ENCODE measurements around the gene NDUFS2. TPM values are rescaled to one million over a fixed set of nuclear protein-coding genes. Genes with fewer than 3 reads are reported as not detected.
"Not testable (repeated sequence)": the region's sequence is repeated elsewhere in the genome, so short reads cannot be mapped to it uniquely, and the experiment has no call there.

Gene NDUFS2
- total and polyA plus RNA-seq, 3 donors from 2014 or later: 82.9 to 129 (median 117) TPM

DNA sequence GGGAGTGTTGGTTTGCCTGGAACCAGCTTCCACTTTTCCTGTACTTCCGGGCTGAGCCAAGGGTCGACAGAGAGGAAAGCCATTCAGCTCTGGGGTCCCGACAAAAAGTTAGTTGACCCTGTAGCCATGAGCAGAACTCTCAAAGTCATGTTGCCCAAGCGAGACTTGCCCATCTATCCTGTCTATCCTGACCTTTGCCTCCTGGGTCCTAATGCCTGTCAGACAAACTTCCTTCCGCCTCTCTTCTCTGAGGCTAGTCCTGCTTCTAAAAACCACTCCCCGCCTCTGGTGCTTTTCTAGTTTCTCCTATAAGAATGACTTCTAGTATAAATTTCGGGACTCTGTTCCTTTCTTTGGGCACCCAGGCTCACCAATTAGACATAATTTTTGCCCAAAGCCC is 48.7 kb downstream of the NDUFS2 start:
- H3K9me3 ChIP-seq: no peaks in the 10 kb centered on the region
- H3K27me3 ChIP-seq: no peaks in the 10 kb centered on the region
- TF ChIP-seq, protein P1, sequence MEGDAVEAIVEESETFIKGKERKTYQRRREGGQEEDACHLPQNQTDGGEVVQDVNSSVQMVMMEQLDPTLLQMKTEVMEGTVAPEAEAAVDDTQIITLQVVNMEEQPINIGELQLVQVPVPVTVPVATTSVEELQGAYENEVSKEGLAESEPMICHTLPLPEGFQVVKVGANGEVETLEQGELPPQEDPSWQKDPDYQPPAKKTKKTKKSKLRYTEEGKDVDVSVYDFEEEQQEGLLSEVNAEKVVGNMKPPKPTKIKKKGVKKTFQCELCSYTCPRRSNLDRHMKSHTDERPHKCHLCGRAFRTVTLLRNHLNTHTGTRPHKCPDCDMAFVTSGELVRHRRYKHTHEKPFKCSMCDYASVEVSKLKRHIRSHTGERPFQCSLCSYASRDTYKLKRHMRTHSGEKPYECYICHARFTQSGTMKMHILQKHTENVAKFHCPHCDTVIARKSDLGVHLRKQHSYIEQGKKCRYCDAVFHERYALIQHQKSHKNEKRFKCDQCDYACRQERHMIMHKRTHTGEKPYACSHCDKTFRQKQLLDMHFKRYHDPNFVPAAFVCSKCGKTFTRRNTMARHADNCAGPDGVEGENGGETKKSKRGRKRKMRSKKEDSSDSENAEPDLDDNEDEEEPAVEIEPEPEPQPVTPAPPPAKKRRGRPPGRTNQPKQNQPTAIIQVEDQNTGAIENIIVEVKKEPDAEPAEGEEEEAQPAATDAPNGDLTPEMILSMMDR (IDR thresholded peaks at IDR 0.05): no peak
- no peak overlapping the region for H3K27ac ChIP-seq
- WGBS, 2 donors: 74 to 82% methylated on average over 6 to 7 of the region's 7 CpGs
- H3K4me3 ChIP-seq: no peak overlapping the region
- no peaks in the 10 kb centered on the region for H3K36me3 ChIP-seq (ENCODE audit: low read depth, missing control alignments)
- no peaks in the 10 kb centered on the region for H3K4me1 ChIP-seq
- no peak for DNase-seq
- intact Hi-C loops (cut with DNase I; ENCODE audit: low total_unique reads): no loop called here

DNA sequence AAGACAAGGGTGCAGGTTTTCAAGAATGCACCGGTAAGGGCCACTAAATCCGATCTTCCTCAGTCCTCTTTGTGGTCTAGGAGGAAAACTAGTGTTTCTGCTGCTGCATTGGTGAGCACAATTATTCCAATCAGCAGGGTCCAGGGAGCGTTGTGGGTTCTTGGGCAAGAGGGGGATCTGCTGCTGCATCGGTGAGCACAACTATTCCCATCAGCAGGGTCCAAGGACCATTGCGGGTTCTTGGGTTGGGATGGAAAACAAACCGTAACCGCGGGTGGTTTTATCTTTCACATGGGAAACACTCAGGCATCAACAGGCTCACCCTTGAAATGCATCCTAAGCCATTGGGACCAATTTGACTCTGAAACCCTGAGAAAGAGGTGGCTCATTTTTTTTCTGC is 49.4 kb downstream of the NDUFS2 start:
- H3K36me3 ChIP-seq (ENCODE audit: low read depth, missing control alignments): no peaks in the 10 kb centered on the region
- no peak for DNase-seq
- H3K4me3 ChIP-seq: no peak overlapping the region
- 95 to 97% methylated on average over 8 of the region's 8 CpGs for WGBS, 2 donors
- no peak for TF ChIP-seq POLR2A (IDR thresholded peaks at IDR 0.05)
- TF ChIP-seq, protein P1 (IDR thresholded peaks at IDR 0.05): no peak
- no peaks in the 10 kb centered on the region for H3K9me3 ChIP-seq
- no peak overlapping the region for H3K27ac ChIP-seq
- H3K4me1 ChIP-seq: no peaks in the 10 kb centered on the region
- H3K27me3 ChIP-seq: no peaks in the 10 kb centered on the region
- intact Hi-C loops (cut with DNase I; ENCODE audit: low total_unique reads): no loop called here

DNA sequence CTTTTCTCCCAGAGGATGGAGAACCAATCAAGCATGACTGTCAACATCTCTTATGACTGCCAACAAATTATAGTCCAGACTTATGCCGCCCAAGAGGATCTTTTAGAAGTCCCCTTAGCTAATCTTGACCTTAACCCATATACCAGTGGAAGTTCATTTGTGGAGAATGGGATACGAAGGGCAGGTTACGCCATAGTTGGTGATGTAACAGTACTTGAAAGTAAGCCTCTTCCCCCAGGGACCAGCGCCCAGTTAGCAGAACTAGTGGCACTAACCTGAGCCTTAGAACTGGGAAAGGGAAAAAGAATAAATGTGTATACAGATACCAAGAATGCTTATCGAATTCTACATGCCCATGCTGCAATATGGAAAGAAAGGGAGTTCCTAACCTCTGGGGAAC is 53.1 kb downstream of the NDUFS2 start:
- H3K27me3 ChIP-seq; intact Hi-C loops (cut with DNase I; ENCODE audit: low total_unique reads); H3K4me3 ChIP-seq; H3K9me3 ChIP-seq; DNase-seq; H3K27ac ChIP-seq; H3K36me3 ChIP-seq (ENCODE audit: low read depth, missing control alignments): not testable (repeated sequence)
- 88 to 91% methylated on average over 5 of the region's 5 CpGs for WGBS, 2 donors
- H3K4me1 ChIP-seq: peaks cover 12% of the 10 kb centered on the region

DNA sequence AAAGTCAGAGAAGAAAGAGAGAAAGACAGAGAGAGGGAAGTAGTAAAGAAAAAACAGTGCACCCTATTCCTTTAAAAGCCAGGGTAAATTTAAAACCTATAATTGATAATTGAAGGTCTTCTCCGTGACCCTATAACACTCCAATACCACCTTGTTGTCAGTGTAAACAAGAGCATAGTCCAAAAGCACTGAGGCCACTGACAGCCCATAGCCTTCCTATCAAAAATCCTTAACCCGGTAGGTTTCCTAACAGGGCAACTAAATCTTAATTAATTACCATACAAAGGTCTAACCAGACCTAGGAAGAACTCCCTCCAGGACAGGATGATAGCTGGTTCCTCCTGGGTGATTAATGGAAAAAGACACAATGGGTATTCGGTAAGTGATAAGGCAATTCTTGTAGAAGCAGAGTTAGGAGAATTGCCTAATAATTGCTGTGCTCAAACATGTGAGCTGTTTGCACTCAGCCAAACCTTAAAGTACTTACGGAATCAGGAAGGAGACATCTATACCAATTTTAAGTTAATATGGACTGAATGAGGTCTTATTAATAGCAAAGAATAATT is 53.9 kb downstream of the NDUFS2 start:
- H3K27ac ChIP-seq; intact Hi-C loops (cut with DNase I; ENCODE audit: low total_unique reads); H3K36me3 ChIP-seq (ENCODE audit: low read depth, missing control alignments); H3K4me3 ChIP-seq; H3K9me3 ChIP-seq; H3K27me3 ChIP-seq; DNase-seq: not testable (repeated sequence)
- H3K4me1 ChIP-seq: peaks cover 13% of the 10 kb centered on the region
- 90 to 98% methylated on average over 4 of the region's 4 CpGs for WGBS, 2 donors

DNA sequence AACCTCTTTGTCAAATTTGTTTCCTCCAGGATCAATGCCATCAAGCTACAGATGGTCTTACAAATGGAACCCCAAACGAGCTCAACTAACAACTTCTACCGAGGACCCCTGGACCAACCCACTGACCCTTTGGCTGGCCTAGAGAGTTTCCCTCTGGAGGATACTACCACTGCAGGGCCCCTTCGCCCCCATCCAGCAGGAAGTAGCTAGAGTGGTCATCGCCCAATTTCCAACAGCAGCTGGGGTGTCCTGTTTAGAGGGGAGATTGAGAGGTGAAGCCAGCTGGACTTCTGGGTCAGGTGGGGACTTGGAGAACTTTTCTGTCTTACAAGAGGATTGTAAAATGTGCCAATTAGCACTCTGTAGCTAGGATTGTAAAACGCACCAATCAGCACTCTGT is 54.9 kb downstream of the NDUFS2 start:
- H3K4me1 ChIP-seq: peaks cover 13% of the 10 kb centered on the region
- H3K4me3 ChIP-seq; H3K36me3 ChIP-seq (ENCODE audit: low read depth, missing control alignments); H3K27ac ChIP-seq; H3K9me3 ChIP-seq; DNase-seq; intact Hi-C loops (cut with DNase I; ENCODE audit: low total_unique reads); H3K27me3 ChIP-seq: not testable (repeated sequence)
- WGBS, 2 donors: 81 to 89% methylated on average over 5 of the region's 5 CpGs

DNA sequence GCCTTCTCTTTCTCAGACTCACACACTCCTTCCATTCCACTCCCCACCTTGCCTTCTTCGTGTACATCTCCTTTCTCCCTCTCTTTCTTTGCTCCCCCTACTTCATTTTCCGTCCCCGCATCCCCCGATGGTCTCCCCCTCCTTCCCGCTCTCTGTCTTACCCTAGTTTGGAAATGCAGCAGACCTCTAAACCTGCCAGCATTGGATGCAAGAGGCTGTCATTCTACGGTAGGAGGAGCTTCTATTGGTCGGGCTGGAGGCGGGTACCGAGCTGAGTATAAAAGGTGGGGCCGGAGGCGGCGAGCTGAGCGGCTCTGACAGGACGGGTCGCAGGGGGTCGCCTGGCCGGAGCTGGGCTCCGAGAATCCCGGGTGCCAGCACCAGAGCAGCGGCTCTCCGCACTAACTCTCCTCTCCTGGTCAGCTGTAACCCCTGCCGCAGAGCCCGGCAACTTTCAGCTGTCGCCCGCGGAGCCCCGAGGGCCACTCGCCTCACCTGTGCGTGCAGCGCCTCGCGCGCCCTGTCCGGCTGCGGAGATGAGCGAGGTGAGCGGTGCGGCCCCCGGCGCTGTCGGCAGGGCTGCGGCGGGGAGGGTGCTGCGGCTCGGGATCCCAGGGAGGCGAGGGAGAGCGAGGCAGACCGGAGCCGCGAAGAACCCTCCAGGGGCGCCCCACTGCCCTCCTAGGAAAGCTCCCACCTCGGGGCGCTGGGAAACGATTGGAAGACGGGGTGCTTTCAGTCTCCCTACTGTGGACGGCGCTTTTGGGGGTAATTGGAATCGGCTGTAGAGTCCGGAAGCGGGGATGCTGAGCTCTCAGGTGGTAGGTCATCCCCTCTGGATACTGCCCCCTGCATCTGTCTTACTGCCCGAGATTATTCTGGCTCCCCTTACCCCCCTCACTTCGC is 56.5 kb downstream of the NDUFS2 start, which contains the start of gene PCP4L1:
Gene PCP4L1 (plus strand): TSS at position 307 of the 906 bp plus-strand sequence. CDS start 230 bp downstream, at position 537.
- WGBS, 2 donors: 2 to 4% methylated on average over 21 to 53 of the region's 62 CpGs
- Histone ChIP-seq H3K9me3 (no peaks in the 10 kb centered on the region), H3K27me3 (no peaks in the 10 kb centered on the region), H3K27ac (no peak within 1 kb of the TSS), H3K4me3 (peak within 1 kb of the TSS; percentile 56 to 70), H3K4me1 (peaks cover 13% of the 10 kb centered on the region), H3K36me3 (ENCODE audit: low read depth, missing control alignments) (no peaks in the 10 kb centered on the region)
- TF ChIP-seq POLR2A (IDR thresholded peaks at IDR 0.05): no peak
- TF ChIP-seq, protein P1 (IDR thresholded peaks at IDR 0.05): no peak
- intact Hi-C loops (cut with DNase I; ENCODE audit: low total_unique reads): no loop called here
- DNase-seq: peak; percentile 72

Measured in testis (tissue), 3 donors.